GM12878 (cell line): ENCODE measurements around the gene TXN2. TPM values are rescaled to one million over a fixed set of nuclear protein-coding genes. Genes with fewer than 3 reads are reported as not detected.

ENCODE experiments used
- ATAC-seq: fragments of 200-7000 bp; cut with Tn5 transposase; 3 replicates; pipeline ENCODE4 v1.9.1; 2020; ENCODE audit warnings: mild to moderate bottlenecking, moderate library complexity
- BruUV-seq: library from RNA; stranded (reverse); fragments of 400-500 nt; replicated peaks from 2 replicates; lab custom pipeline; 2021; lab: Mats Ljungman, UMichigan
- CTCF ChIA-PET: fragments of 300-600 bp; sonication (Branson Sonifier 250); formaldehyde crosslinking; extraction: SDS; loops from one replicate; lab custom pipeline; 2021; ENCODE audit warnings: inconsistent platforms; lab: Yijun Ruan, JAX
- POLR2A ChIA-PET: fragments of 350-600 bp; formaldehyde crosslinking; extraction: SDS; loops from one replicate; lab custom pipeline; 2021; ENCODE audit warnings: inconsistent platforms; lab: Charles Lee
- RAD21 ChIA-PET: fragments of 300-600 bp; sonication (Branson Sonifier 250); formaldehyde crosslinking; loops from one replicate; lab custom pipeline; 2023; ENCODE audit warnings: antibody characterized with exemption; ENCODE audit not compliant: unreplicated experiment; lab: Charles Lee
- SMC1A ChIA-PET: fragments of 300-600 bp; sonication (Branson Sonifier 250); formaldehyde crosslinking; loops from one replicate; lab custom pipeline; 2023; ENCODE audit not compliant: unreplicated experiment, uncharacterized antibody; lab: Charles Lee
- DNase-seq: peaks from one replicate; pipeline ENCODE4 v3.0.0-alpha.2; 2011; ENCODE audit warnings: low read depth, low spot score
- FAIRE-seq: peaks from 3 replicates; lab custom pipeline; 2011; peaks lifted over from hg19 to GRCh38; lab: Jason Lieb, UNC
- H2AFZ ChIP-seq: 2 replicates; pipeline ENCODE4 v1.6.0; 2011; ENCODE audit warnings: low read depth, low read length, control low read depth; ENCODE audit not compliant: control insufficient read depth
- H3K27ac ChIP-seq: 2 replicates; pipeline ENCODE4 v1.5.1; 2011; ENCODE audit warnings: control low read depth; ENCODE audit not compliant: control insufficient read depth, insufficient read depth
- H3K27me3 ChIP-seq, 2 experiments: replicated peaks in 1 of 2; 2 replicates each; pipeline versions ENCODE4 v1.6.0 to v1.6.1; 2011; ENCODE audit warnings: low read length in 1 of 2; ENCODE audit not compliant: control insufficient read depth in 2 of 2, insufficient read depth in 2 of 2
- H3K36me3 ChIP-seq, 2 experiments: 2 replicates each; pipeline ENCODE4 v1.5.1; 2011; ENCODE audit warnings: low read length in 1 of 2; ENCODE audit not compliant: control insufficient read depth in 2 of 2, insufficient read depth in 2 of 2
- H3K4me1 ChIP-seq: 2 replicates; pipeline ENCODE4 v1.6.1; 2011; ENCODE audit warnings: mild to moderate bottlenecking, low read length, moderate library complexity, mixed read lengths; ENCODE audit not compliant: control insufficient read depth, insufficient read depth
- H3K4me2 ChIP-seq: 2 replicates; pipeline ENCODE4 v1.6.0; 2011; ENCODE audit warnings: control low read depth; ENCODE audit not compliant: control insufficient read depth, insufficient read depth
- H3K4me3 ChIP-seq: fragments of 200-600 bp; sonication (generic); 2 replicates; pipeline ENCODE4 v1.5.1; 2016
- H3K79me2 ChIP-seq: 2 replicates; pipeline ENCODE4 v1.6.0; 2011; ENCODE audit warnings: low read length; ENCODE audit not compliant: control insufficient read depth, insufficient read depth
- H3K9ac ChIP-seq: 2 replicates; pipeline ENCODE4 v1.8.0; 2011; ENCODE audit warnings: low read length, control low read depth, mixed read lengths; ENCODE audit not compliant: control insufficient read depth, insufficient read depth
- H3K9me3 ChIP-seq: replicated peaks from 3 replicates; pipeline ENCODE4 v1.5.1; 2011; ENCODE audit warnings: mild to moderate bottlenecking, low read length; ENCODE audit not compliant: control insufficient read depth, insufficient read depth
- H4K20me1 ChIP-seq: 2 replicates; pipeline ENCODE4 v1.6.0; 2011; ENCODE audit not compliant: control insufficient read depth, insufficient read depth
- EGR1 ChIP-seq, 2 experiments: IDR thresholded peaks; 1 replicate in 1 of 2; 2 replicates in 1 of 2; pipeline ENCODE4 v1.6.1; 2011 to 2012; ENCODE audit warnings: low read depth in 2 of 2, low read length in 2 of 2, borderline replicate concordance in 1 of 2, mild to moderate bottlenecking in 1 of 2, moderate library complexity in 1 of 2
- HCFC1 ChIP-seq: fragments of 150-350 bp; IDR thresholded peaks from 2 replicates; pipeline ENCODE4 v1.6.1; 2014; ENCODE audit warnings: low read length
- KAT2A ChIP-seq: conservative IDR thresholded peaks from 2 replicates; pipeline ENCODE4 v1.6.1; 2011; ENCODE audit warnings: low read depth, low read length; ENCODE audit not compliant: control insufficient read depth
- POLR2AphosphoS2 ChIP-seq: IDR thresholded peaks from 2 replicates; pipeline ENCODE4 v1.6.1; 2011; ENCODE audit warnings: low read depth, mild to moderate bottlenecking, low read length, improper control_type of control experiment, moderate library complexity
- RBBP5 ChIP-seq: fragments of 200-600 bp; sonication (generic); conservative IDR thresholded peaks from 2 replicates; pipeline ENCODE4 v1.6.1; 2016
- SIN3A ChIP-seq: IDR thresholded peaks from 2 replicates; pipeline ENCODE4 v1.6.1; 2012; ENCODE audit warnings: low read depth, low read length, improper control_type of control experiment
- SMAD1 ChIP-seq: fragments of 450-650 bp; IDR thresholded peaks from 2 replicates; pipeline ENCODE4 v1.6.1; 2018; ENCODE audit warnings: mild to moderate bottlenecking, low read depth; ENCODE audit not compliant: partially characterized antibody
- SMAD5 ChIP-seq: IDR thresholded peaks from 2 replicates; pipeline ENCODE4 v1.6.1; 2016; ENCODE audit warnings: antibody characterized with exemption, low read depth
- STAT1 ChIP-seq: fragments of 450-650 bp; conservative IDR thresholded peaks from 2 replicates; pipeline ENCODE4 v1.6.1; 2014; ENCODE audit warnings: antibody characterized with exemption, mild to moderate bottlenecking
- ZNF384 ChIP-seq: IDR thresholded peaks from 2 replicates; pipeline ENCODE4 v1.6.1; 2012; ENCODE audit warnings: low read depth, mild to moderate bottlenecking, low read length, improper control_type of control experiment, borderline replicate concordance
- WGBS: methylation state at CpG from one replicate; pipeline ENCODE4 v1.1.6; 2016; ENCODE audit warnings: low lambda C conversion rate; ENCODE audit not compliant: insufficient replicate concordance, insufficient coverage; ENCODE audit errors: missing lambda C conversion rate; 5-methylcytosine and 5-hydroxymethylcytosine counted together
- in situ Hi-C: fragments of 300-500 bp; cut with MboI; formaldehyde crosslinking; loops from 9 replicates; pipeline ENCODE4 v1.14.3; 2018; ENCODE audit warnings: mixed read lengths
- intact Hi-C: fragments of 100-400 bp; cut with micrococcal nuclease; formaldehyde crosslinking; loops from one replicate; pipeline ENCODE4 v1.14.2; 2022; ENCODE audit not compliant: unreplicated experiment
- polyA plus RNA-seq, 11 experiments: library from polyadenylated mRNA; depleted of rRNA in 4 of 11; unstranded in 6 of 11; stranded (reverse) in 5 of 11; fragments of >200 nt; fragmentation: Nextera tagmentation in 4 of 11; fragmentation: Illumina TruSeq in 1 of 11; extraction: Ambion mirVana in 4 of 11; extraction: Trizol in 1 of 11; gene quantifications; 1 replicate in 1 of 11; 2 replicates in 10 of 11; pipeline versions ENCODE4 v1.2.1 to v1.2.3, GENCODE V29; 2011 to 2016; ENCODE audit warnings: inconsistent platforms in 2 of 11, missing spikeins in 2 of 11, low read depth in 1 of 11
- total RNA-seq, 4 experiments: library from RNA; depleted of rRNA in 3 of 4; stranded (reverse); fragments of >200 nt in 3 of 4; fragmentation: Illumina TruSeq in 1 of 4; extraction: Trizol in 1 of 4; gene quantifications; 2 replicates each; pipeline versions ENCODE4 v1.2.1 to v1.2.3, GENCODE V29; 2013 to 2021
- TF ChIP-seq, protein P1 (sequence below): fragments of 450-650 bp; IDR thresholded peaks from 2 replicates; pipeline ENCODE4 v1.6.1; 2017; ENCODE audit warnings: mild to moderate bottlenecking, moderate library complexity
- TF ChIP-seq, protein P2 (sequence below): IDR thresholded peaks from 2 replicates; pipeline ENCODE4 v1.6.1; 2011; ENCODE audit warnings: borderline replicate concordance, low read depth, mild to moderate bottlenecking, moderate library complexity, mixed read lengths, low read length; ENCODE audit not compliant: insufficient read depth; ENCODE audit errors: extremely low read length
- TF ChIP-seq, protein P3 (sequence below): fragments of 450-650 bp; IDR thresholded peaks from 2 replicates; pipeline ENCODE4 v1.6.1; 2018; ENCODE audit warnings: borderline replicate concordance, mild to moderate bottlenecking; ENCODE audit not compliant: partially characterized antibody

Gene TXN2
- total and polyA plus RNA-seq, 10 of the 15 experiments (the other 5 are each of a cell fraction or from before 2014, with no cell fraction given) = 70.2 to 350 (median 183) TPM

DNA sequence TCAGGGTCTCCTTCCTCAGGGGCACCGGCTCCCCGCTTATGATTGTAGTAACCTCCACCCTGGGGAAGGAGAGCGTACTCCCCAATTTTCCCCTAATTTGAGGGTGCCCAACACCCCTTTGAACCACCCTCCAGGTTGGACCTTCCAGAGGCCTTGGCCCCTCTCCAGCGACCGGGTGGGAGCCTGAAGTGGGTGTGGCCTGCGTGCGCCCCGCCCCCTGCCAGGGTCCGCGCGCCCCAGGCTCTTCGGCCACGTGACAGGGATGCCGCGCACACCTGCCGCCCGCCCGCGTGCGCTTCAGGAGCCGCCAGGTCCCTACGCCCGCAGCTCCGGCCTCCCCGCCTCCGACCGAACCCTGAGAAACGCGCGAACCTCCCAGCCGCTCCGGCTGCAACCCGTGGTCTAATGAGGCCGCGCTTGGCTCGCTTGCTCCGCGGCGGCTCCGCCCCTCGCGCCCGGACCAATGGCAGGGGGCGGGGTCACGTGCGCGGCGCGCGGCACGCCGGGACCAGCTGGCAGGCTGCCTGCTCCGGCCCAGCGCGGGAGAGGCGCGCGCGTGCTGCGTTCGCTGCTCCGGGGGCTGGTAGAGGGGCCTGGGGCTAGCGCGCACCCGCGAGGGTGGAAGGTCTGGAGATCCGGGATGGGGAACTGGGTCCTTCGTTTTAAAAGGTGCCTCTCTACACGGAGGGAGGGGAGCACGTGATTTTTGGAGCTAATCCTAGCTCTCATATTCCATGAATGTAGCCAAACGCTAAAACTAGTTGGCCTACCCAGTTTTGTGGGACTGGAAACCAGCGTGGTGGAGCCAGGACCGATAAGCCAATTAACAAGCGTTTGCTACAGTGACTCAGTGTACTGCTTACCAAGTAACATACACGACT is 25.4 kb upstream of the TXN2 start, which contains the start of gene FOXRED2:
Gene FOXRED2, minus strand, starts transcription at position 404 of the 881 bp plus-strand sequence. CDS start 618 bp downstream, outside the sequence.
- ATAC-seq (peak; percentile 96), FAIRE-seq (peak; percentile 35), DNase-seq (no peak)
- Histone ChIP-seq H3K27me3 (no peaks in the 10 kb centered on the region; a peak in 1 of 4 replicates), H3K4me3 (peak within 1 kb of the TSS; percentile 59; the same call in 1 of the 2 replicates), H3K4me1 (peaks cover 9% of the 10 kb centered on the region), H2AFZ (peak within 1 kb of the TSS; percentile 72), H3K36me3 (peaks cover 6 to 12% of the 10 kb centered on the region in 2 experiments), H3K27ac (no peak within 1 kb of the TSS; the same call in 1 of the 2 replicates), H3K79me2 (no peaks in the 10 kb centered on the region), H4K20me1 (no peaks in the 10 kb centered on the region), H3K4me2 (peak within 1 kb of the TSS; percentile 81), H3K9ac (peak within 1 kb of the TSS; percentile 42; the same call in 1 of the 2 replicates), H3K9me3 (no peaks in the 10 kb centered on the region; the same call in 2 of the 3 replicates)
- in situ Hi-C loops (loop anchor here (25.0 kb wide), 1 partner anchor 1095 kb away; the partner anchor contains the start of gene MCM5), intact Hi-C loops (no loop called here)
- RAD21 ChIA-PET = interaction anchor here (0.9 to 1.0 kb wide), 3 partner anchors 17 to 327 kb away, joined by 3 read pairs; partner anchors contain the start of gene EIF3D
- 9% methylated on average over 69 of the region's 75 CpGs for WGBS
- CTCF ChIA-PET = interaction anchor here (0.7 to 2.0 kb wide), 3 partner anchors 20 to 36 kb away, joined by 3 to 5 read pairs (median 3); no protein-coding TSS in a partner anchor
- SMC1A ChIA-PET = interaction anchor here (0.6 to 1.2 kb wide), 4 partner anchors 13 to 347 kb away, joined by 3 to 4 read pairs (median 4); partner anchors contain the start of genes APOL3 and TXN2
- POLR2A ChIA-PET = interaction anchor here (0.9 to 1.9 kb wide), 6 partner anchors 14 to 119 kb away, joined by 3 to 9 read pairs (median 4); partner anchors contain the start of genes EIF3D and MYH9
- no TSS peak for BruUV-seq
- 0 out of 2 replicates have a peak, but pooled peaks have one; percentile 55 for TF ChIP-seq SMAD5
- 0 out of 3 replicates have a peak, but pooled peaks of 1 of the 2 experiments have one; percentile 19 for TF ChIP-seq EGR1 (IDR thresholded peaks at IDR 0.05; ENCODE audit: borderline replicate concordance in 1 of 2, low read depth in 2 of 2, low read length in 2 of 2)
- peak; percentile 41 for TF ChIP-seq HCFC1
- TF ChIP-seq, protein P1, sequence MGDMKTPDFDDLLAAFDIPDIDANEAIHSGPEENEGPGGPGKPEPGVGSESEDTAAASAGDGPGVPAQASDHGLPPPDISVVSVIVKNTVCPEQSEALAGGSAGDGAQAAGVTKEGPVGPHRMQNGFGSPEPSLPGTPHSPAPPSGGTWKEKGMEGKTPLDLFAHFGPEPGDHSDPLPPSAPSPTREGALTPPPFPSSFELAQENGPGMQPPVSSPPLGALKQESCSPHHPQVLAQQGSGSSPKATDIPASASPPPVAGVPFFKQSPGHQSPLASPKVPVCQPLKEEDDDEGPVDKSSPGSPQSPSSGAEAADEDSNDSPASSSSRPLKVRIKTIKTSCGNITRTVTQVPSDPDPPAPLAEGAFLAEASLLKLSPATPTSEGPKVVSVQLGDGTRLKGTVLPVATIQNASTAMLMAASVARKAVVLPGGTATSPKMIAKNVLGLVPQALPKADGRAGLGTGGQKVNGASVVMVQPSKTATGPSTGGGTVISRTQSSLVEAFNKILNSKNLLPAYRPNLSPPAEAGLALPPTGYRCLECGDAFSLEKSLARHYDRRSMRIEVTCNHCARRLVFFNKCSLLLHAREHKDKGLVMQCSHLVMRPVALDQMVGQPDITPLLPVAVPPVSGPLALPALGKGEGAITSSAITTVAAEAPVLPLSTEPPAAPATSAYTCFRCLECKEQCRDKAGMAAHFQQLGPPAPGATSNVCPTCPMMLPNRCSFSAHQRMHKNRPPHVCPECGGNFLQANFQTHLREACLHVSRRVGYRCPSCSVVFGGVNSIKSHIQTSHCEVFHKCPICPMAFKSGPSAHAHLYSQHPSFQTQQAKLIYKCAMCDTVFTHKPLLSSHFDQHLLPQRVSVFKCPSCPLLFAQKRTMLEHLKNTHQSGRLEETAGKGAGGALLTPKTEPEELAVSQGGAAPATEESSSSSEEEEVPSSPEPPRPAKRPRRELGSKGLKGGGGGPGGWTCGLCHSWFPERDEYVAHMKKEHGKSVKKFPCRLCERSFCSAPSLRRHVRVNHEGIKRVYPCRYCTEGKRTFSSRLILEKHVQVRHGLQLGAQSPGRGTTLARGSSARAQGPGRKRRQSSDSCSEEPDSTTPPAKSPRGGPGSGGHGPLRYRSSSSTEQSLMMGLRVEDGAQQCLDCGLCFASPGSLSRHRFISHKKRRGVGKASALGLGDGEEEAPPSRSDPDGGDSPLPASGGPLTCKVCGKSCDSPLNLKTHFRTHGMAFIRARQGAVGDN = peak; percentile 99
- no peak for TF ChIP-seq RBBP5
- TF ChIP-seq, protein P2, sequence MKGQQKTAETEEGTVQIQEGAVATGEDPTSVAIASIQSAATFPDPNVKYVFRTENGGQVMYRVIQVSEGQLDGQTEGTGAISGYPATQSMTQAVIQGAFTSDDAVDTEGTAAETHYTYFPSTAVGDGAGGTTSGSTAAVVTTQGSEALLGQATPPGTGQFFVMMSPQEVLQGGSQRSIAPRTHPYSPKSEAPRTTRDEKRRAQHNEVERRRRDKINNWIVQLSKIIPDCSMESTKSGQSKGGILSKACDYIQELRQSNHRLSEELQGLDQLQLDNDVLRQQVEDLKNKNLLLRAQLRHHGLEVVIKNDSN = peak; percentile 95
- TF ChIP-seq KAT2A = no peak
- TF ChIP-seq, protein P3, sequence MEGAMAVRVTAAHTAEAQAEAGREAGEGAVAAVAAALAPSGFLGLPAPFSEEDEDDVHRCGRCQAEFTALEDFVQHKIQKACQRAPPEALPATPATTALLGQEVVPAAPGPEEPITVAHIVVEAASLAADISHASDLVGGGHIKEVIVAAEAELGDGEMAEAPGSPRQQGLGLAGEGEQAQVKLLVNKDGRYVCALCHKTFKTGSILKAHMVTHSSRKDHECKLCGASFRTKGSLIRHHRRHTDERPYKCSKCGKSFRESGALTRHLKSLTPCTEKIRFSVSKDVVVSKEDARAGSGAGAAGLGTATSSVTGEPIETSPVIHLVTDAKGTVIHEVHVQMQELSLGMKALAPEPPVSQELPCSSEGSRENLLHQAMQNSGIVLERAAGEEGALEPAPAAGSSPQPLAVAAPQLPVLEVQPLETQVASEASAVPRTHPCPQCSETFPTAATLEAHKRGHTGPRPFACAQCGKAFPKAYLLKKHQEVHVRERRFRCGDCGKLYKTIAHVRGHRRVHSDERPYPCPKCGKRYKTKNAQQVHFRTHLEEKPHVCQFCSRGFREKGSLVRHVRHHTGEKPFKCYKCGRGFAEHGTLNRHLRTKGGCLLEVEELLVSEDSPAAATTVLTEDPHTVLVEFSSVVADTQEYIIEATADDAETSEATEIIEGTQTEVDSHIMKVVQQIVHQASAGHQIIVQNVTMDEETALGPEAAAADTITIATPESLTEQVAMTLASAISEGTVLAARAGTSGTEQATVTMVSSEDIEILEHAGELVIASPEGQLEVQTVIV = no peak
- TF ChIP-seq ZNF384 = no peak
- TF ChIP-seq STAT1 = peak; percentile 81; the same call in 1 of the 2 replicates
- no peak for TF ChIP-seq SMAD1
- TF ChIP-seq POLR2AphosphoS2 = 0 out of 2 replicates have a peak, but pooled peaks have one; percentile 1
- peak; percentile 87 for TF ChIP-seq SIN3A
